GM20000 (cell line): ENCODE measurements around the gene CDC73.
"Not testable (repeated sequence)": the region's sequence is repeated elsewhere in the genome, so short reads cannot be mapped to it uniquely, and the experiment has no call there.

ENCODE experiments used
- DNase-seq: peaks from one replicate; pipeline ENCODE4 v3.0.0; 2012; ENCODE audit warnings: low spot score
- TF ChIP-seq, protein P1 (sequence below): IDR thresholded peaks from 2 replicates; pipeline ENCODE4 v1.5.1; 2012; ENCODE audit warnings: mild to moderate bottlenecking, control low read depth; ENCODE audit errors: extremely low read depth, missing control alignments

Gene CDC73

DNA sequence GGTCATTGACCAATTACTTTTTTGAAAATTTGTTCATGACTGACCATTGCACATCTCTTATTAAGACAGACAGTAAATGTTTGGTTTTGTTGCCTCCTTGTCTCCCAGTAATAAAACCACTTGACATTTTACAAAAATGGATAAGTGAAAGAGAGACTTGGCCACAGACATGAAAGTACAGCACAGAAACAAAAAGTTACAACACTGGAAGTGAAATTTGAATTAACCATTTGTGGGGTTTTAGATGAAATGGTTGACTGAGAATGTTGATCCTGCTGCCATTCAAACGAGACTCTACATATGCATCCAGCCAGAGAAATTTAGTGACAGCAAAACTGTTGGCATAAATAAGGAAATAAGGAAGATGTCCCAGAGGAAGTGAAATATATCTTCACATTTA, 143.9 kb downstream of the CDC73 start:
- TF ChIP-seq, protein P1, sequence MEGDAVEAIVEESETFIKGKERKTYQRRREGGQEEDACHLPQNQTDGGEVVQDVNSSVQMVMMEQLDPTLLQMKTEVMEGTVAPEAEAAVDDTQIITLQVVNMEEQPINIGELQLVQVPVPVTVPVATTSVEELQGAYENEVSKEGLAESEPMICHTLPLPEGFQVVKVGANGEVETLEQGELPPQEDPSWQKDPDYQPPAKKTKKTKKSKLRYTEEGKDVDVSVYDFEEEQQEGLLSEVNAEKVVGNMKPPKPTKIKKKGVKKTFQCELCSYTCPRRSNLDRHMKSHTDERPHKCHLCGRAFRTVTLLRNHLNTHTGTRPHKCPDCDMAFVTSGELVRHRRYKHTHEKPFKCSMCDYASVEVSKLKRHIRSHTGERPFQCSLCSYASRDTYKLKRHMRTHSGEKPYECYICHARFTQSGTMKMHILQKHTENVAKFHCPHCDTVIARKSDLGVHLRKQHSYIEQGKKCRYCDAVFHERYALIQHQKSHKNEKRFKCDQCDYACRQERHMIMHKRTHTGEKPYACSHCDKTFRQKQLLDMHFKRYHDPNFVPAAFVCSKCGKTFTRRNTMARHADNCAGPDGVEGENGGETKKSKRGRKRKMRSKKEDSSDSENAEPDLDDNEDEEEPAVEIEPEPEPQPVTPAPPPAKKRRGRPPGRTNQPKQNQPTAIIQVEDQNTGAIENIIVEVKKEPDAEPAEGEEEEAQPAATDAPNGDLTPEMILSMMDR, result no peak
- DNase-seq, result no peak

DNA sequence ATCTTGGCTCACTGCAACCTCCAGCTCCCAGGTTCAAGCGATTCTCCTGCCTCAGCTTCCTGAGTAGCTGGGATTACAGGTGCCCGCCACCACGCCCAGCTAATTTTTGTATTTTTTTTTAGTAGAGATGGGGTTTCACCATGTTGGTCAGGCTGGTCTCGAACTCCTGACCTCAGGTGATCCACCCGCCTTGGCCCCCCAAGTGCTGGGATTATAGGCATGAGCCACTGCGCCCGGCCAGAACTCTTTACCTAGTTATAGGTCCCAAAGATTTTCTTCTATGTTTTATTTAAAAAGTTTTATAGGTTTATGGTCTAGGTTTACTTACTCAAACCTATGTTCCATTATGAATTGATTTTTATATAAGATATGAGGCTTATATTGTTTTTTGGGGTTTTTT, 145.0 kb downstream of the CDC73 start:
- DNase-seq, result not testable (repeated sequence)

DNA sequence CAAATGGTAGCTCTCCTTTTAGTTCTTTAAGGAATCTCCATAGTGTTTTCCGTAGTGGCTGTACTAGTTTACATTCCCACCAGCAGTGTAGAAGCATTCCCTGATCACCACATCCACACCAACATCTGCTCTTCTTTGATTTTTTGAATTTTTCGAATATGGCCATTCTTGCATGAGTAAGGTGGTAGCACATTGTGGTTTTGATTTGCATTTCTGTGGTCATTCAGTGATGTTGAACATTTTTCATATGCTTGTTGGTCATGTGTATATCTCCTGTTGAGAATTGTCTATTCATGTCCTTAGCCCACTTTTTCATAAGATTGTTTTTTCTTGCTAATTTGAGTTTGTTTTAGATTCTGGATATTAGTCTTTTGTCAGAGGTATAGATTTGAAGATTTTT, 149.2 kb downstream of the CDC73 start:
- DNase-seq, result no peak
- TF ChIP-seq, protein P1, result no peak

DNA sequence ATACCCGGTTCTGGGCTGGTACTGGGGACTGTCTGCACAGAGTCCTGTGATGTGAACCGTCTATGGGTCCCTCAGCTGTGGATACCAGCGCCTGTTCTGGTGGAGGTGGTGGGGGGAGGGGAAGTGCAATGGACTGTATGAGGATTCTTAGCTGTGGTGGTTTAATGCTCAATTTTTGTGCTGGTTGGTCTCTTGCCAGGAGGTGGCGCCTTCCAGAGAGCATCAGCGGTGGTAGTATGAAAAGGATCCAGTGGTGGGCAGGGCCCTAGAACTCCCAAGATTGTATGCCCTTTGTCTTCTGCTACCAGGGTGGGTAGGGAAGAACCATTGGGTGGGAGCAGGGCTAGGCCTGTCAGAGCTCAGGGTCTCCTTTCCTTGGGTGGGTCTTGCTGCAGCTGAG, 153.9 kb downstream of the CDC73 start:
- TF ChIP-seq, protein P1, result no peak
- no peak for DNase-seq

DNA sequence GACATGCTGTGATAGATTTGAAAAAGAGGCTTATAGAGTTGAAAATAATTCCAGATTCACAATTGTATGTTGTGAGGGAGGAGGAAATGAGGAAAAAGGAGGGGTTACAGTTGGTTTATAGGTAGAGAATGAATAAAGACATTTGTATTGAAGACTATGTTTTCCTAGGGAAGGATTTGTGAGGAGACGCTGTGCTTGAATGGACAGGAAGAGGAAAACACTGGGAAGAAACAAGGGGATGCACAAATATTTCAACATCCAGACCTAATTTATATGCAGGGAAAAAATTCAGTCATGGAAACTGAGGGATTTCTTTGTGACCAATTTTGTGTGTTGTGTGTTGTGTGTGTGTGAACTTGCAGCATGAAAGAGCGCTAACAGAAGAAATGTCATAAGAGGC, 157.1 kb downstream of the CDC73 start:
- TF ChIP-seq, protein P1, result no peak
- DNase-seq, result no peak

DNA sequence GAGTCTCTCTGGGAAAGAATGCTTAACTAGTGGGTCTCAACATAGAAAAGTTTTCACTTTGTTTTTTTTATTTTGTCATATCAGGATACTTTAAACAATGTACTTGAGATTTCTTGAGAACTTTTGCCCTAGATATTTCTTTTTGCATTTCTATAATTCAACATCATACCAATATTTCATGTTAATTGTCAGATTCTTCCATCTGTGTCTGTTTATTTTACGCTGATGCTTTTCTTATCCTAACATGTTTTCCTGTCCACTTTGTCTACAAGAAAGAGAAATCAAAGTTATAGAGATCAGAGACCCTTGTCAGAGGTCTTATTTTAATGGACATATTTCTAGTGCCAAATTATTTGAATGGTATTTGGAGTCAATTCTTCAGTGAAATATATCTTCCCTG, 160.1 kb downstream of the CDC73 start:
- DNase-seq, result no peak

DNA sequence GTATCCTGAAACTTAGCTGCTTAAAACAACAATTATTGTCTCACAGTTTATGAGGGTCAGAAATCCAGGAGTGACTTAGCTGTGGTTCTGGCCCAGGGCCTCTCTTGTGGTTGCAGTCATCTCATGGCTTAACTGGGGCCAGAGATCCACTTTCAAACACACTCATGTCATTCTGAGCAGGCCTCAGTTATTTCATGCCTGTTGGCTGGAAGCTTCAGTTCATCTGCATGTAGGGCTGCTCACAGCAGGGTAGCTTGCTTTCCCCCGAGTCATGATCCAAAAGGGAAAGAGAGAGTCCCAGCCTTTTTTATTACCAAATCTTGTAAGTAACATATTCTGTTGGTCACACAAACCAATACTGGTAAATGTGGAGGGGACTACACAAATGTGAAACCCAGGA, 161.2 kb downstream of the CDC73 start:
- TF ChIP-seq, protein P1, result no peak
- DNase-seq, result no peak

More for the DNA sequence above, 160.1 kb downstream of the CDC73 start:
- TF ChIP-seq, protein P1, result no peak

DNA sequence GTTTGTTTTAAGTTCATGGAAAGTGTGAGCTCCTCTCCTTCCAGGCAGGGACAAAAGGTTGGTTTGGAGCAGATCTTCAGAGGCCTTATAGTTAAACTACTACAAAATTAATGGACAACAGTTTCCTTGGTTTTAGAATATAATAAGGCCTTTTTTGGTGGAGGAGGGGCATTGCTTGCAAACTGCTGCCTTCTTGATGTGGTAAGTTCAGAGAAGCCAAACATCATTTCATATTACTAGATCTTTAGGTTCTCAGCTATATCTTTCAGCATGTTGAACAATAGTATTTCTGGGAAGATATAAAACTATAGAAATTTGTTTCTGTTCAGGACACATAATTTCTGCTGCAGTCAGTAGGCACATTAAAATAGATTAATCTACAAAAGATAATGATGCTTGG, 162.4 kb downstream of the CDC73 start:
- TF ChIP-seq, protein P1, result no peak
- no peak for DNase-seq
